Purkinje cell (primary cell): Measurements from ENCODE around the gene TASL. TPM values are rescaled to one million over a fixed set of nuclear protein-coding genes. Genes with fewer than 3 reads are reported as not detected.

Experiments
- polyA plus RNA-seq: library from polyadenylated mRNA; unstranded; fragments of >200 nt; fragmentation: Nextera tagmentation; gene quantifications from 2 replicates; pipeline ENCODE4 v1.2.1, GENCODE V29; 2014

TASL gene
- polyA plus RNA-seq = not detected in 2 replicates

GRCh38 chrX:30577362-30577991 is at the start of gene TASL:
TASL (minus strand) TSS chrX:30577766; CDS start chrX:30560355, 17,411 bp downstream.

Other genes with a start within 250 kb of the TASL start
- 3.2 and 6.0 TPM in 2 replicates for gene GK, start 75.7 kb upstream of the TASL start, polyA plus RNA-seq